ENCODE data around the gene LRMDA.

LRMDA gene

DNA sequence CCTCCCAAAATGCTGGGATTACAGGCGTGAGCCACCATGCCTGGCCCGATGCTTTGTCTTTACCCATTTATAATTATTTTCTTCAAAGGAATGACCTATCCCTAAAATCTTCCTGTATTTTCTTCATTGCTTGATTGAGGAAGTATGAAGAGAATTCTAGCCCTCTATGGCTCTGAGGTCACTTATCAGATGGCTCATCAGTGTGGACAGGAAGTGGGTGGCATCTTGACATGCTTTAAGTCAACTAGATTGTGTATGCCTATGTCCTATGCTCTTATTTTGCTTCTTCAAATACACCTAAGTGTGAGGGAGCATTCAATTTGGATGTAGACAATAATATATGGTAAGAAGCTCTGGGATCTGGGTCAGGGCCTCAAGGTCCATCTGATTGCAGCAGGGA is 1020.5 kb downstream of the LRMDA start:
- TF ChIP-seq ZBTB7A (IDR thresholded peaks at IDR 0.05; ENCODE audit: low read depth): no peak
- no peak for TF ChIP-seq TEAD4 (IDR thresholded peaks at IDR 0.05)
- TF ChIP-seq TCF12 (IDR thresholded peaks at IDR 0.05; ENCODE audit: low read depth): no peak
- TF ChIP-seq MAX (IDR thresholded peaks at IDR 0.05): no peak
- no peak for TF ChIP-seq RAD21 (IDR thresholded peaks at IDR 0.05; ENCODE audit: low read depth)
- TF ChIP-seq CEBPB (IDR thresholded peaks at IDR 0.05): no peak
- TF ChIP-seq FOXM1 (IDR thresholded peaks at IDR 0.05; ENCODE audit: borderline replicate concordance, low read depth): no peak

DNA sequence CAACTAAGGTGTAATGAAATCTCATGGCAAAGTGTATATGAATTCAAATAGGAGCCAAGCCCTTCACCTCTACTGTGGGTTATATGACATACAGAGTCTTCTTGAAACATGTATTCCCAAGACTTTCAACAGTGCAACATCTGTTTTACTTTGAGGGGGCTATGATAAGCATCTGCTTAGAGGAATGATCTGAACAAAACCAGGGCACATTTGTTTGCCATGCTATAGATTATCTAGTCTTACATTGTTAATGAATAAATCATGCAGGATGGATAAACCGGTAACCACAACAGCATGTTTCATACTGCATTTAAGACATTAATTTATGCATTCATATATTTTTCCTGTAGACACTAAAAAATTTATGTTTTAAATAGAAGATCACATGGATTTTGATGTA is 1021.9 kb downstream of the LRMDA start:
- no peak for TF ChIP-seq TAF1 (IDR thresholded peaks at IDR 0.05; ENCODE audit: low read depth)
- TF ChIP-seq FOXM1 (IDR thresholded peaks at IDR 0.05; ENCODE audit: borderline replicate concordance, low read depth): no peak
- TF ChIP-seq CREB1 (IDR thresholded peaks at IDR 0.05; ENCODE audit: low read depth): no peak
- TF ChIP-seq REST (IDR thresholded peaks at IDR 0.05; ENCODE audit: low read depth): no peak
- no peak for TF ChIP-seq TEAD4 (IDR thresholded peaks at IDR 0.05)
- TF ChIP-seq CEBPB (IDR thresholded peaks at IDR 0.05): no peak
- no peak for TF ChIP-seq USF1 (IDR thresholded peaks at IDR 0.05)
- TF ChIP-seq NFIC (IDR thresholded peaks at IDR 0.05): no peak
- TF ChIP-seq EP300 (IDR thresholded peaks at IDR 0.05; ENCODE audit: borderline replicate concordance): no peak
- TF ChIP-seq YY1 (IDR thresholded peaks at IDR 0.05; ENCODE audit: low read depth): no peak
- no peak for TF ChIP-seq RAD21 (IDR thresholded peaks at IDR 0.05; ENCODE audit: low read depth)
- TF ChIP-seq TCF12 (IDR thresholded peaks at IDR 0.05; ENCODE audit: low read depth): no peak
- no peak for TF ChIP-seq ZBTB7A (IDR thresholded peaks at IDR 0.05; ENCODE audit: low read depth)
- TF ChIP-seq EGR1 (IDR thresholded peaks at IDR 0.05): no peak
- no peak for TF ChIP-seq MAX (IDR thresholded peaks at IDR 0.05)

DNA sequence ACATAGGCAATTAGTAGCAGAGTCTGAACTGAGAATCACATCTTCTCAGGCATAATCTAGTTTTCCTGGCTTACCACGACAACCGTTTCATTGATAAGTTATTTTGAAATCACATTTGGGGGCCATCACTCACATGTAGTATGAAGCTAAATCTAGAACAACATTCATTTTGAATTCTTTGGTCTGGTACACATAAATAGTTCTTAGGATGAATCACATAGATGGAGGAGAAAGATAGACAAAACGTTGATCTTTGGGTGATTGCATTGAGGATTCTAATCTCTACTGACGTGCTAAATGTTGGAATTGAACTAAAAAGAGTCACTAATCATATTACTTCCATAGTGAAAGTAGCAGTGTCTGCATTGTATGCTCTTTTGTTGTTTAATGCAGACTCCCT is 1022.6 kb downstream of the LRMDA start:
- TF ChIP-seq NFIC (IDR thresholded peaks at IDR 0.05) (no peak), ZBTB7A (IDR thresholded peaks at IDR 0.05; ENCODE audit: low read depth) (no peak), TAF1 (IDR thresholded peaks at IDR 0.05; ENCODE audit: low read depth) (no peak), REST (IDR thresholded peaks at IDR 0.05; ENCODE audit: low read depth) (no peak)

DNA sequence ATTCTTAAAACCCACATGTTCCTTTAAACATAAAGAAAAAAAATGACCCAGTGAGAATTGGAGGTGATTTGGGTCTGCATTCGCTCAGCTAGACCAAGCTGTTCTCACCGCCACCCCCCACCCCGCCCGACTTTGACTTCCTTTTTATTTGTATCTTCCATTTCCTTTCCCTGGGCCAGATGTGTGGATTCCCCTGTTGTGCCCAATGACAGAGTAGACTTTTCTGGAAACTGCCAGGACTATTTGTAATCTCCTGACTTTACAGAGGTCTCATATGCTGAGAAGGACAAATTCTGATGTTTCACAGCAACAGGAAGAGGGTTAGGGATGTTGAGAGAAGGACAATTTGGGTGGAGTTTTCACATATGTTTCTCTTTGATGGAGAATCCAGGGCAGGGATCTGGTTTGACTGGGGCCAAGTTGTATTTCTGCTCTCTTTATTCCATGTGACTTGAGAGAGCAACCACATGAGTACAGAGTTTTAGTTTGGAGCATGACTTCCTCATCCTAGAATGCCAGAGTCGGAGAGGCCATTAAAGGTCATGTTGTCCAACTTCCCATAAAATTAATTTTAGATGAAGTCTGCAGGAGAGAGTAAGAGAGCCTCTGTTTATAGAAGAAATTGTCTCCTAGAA is 1023.2 kb downstream of the LRMDA start:
- TF ChIP-seq CREB1 (IDR thresholded peaks at IDR 0.05; ENCODE audit: low read depth) (no peak), REST (IDR thresholded peaks at IDR 0.05; ENCODE audit: low read depth) (no peak), TCF12 (IDR thresholded peaks at IDR 0.05; ENCODE audit: low read depth) (no peak), ZBTB7A (IDR thresholded peaks at IDR 0.05; ENCODE audit: low read depth) (no peak), TAF1 (IDR thresholded peaks at IDR 0.05; ENCODE audit: low read depth) (no peak), NFIC (IDR thresholded peaks at IDR 0.05) (no peak), MAX (IDR thresholded peaks at IDR 0.05) (no peak), CEBPB (IDR thresholded peaks at IDR 0.05) (no peak), YY1 (IDR thresholded peaks at IDR 0.05; ENCODE audit: low read depth) (no peak), TEAD4 (IDR thresholded peaks at IDR 0.05) (no peak), EP300 (IDR thresholded peaks at IDR 0.05; ENCODE audit: borderline replicate concordance) (no peak), RAD21 (IDR thresholded peaks at IDR 0.05; ENCODE audit: low read depth) (no peak), EGR1 (IDR thresholded peaks at IDR 0.05) (no peak), FOXM1 (IDR thresholded peaks at IDR 0.05; ENCODE audit: borderline replicate concordance, low read depth) (no peak), USF1 (IDR thresholded peaks at IDR 0.05) (no peak)

All from Ishikawa (cell line).